A673 (cell line): ENCODE data around the gene PIAS1. TPM values are rescaled to one million over a fixed set of nuclear protein-coding genes. Genes with fewer than 3 reads are reported as not detected.

ENCODE experiments used
- BruUV-seq: library from RNA; stranded (reverse); fragments of 400-500 nt; replicated peaks from 2 replicates; lab custom pipeline; 2021; lab: Mats Ljungman, UMichigan
- CTCF ChIA-PET: fragments of 300-600 bp; sonication (Branson Sonifier 250); formaldehyde crosslinking; loops from one replicate; lab custom pipeline; 2022; ENCODE audit warnings: antibody characterized with exemption; lab: Charles Lee
- POLR2A ChIA-PET: fragments of 300-600 bp; sonication (Branson Sonifier 250); formaldehyde crosslinking; loops from one replicate; lab custom pipeline; 2022; ENCODE audit warnings: antibody characterized with exemption; ENCODE audit not compliant: low non-redundant PET; lab: Charles Lee
- DNase-seq: peaks from one replicate; pipeline ENCODE4 v3.0.0-alpha.2; 2015; ENCODE audit warnings: low spot score
- H3K27ac ChIP-seq: fragments of 200-600 bp; sonication (generic); 2 replicates; pipeline ENCODE4 v1.5.1; 2016; ENCODE audit warnings: mixed run types, low read depth, mild to moderate bottlenecking, mixed read lengths, antibody characterized with exemption, low read length; ENCODE audit not compliant: poor library complexity, severe bottlenecking
- H3K27me3 ChIP-seq: fragments of 200-600 bp; sonication (generic); replicated peaks from 2 replicates; pipeline ENCODE4 v1.6.1; 2017; ENCODE audit warnings: mixed run types, low read depth, mild to moderate bottlenecking, mixed read lengths, antibody characterized with exemption, low read length; ENCODE audit not compliant: insufficient read depth, poor library complexity
- H3K36me3 ChIP-seq: fragments of 200-600 bp; sonication (generic); 2 replicates; pipeline ENCODE4 v1.6.1; 2016; ENCODE audit warnings: mixed run types, mild to moderate bottlenecking, mixed read lengths, antibody characterized with exemption, low read length; ENCODE audit not compliant: insufficient read depth, poor library complexity, severe bottlenecking
- H3K4me1 ChIP-seq: fragments of 200-600 bp; sonication (generic); 2 replicates; pipeline ENCODE4 v1.6.1; 2017; ENCODE audit warnings: mixed run types, mild to moderate bottlenecking, mixed read lengths, antibody characterized with exemption, low read length; ENCODE audit not compliant: insufficient read depth, poor library complexity, severe bottlenecking
- H3K4me3 ChIP-seq: fragments of 200-600 bp; sonication (generic); 2 replicates; pipeline ENCODE4 v1.5.1; 2016; ENCODE audit warnings: low read depth, mixed run types, mild to moderate bottlenecking, mixed read lengths, low read length; ENCODE audit not compliant: poor library complexity, severe bottlenecking
- H3K9me3 ChIP-seq: fragments of 200-600 bp; sonication (generic); 2 replicates; pipeline ENCODE4 v1.6.1; 2016; ENCODE audit warnings: mixed run types, low read depth, mild to moderate bottlenecking, mixed read lengths, antibody characterized with exemption, low read length; ENCODE audit not compliant: poor library complexity, severe bottlenecking
- CTCF ChIP-seq: fragments of 300-800, 200-600 bp; sonication (generic); conservative IDR thresholded peaks from 2 replicates; pipeline ENCODE4 v1.5.1; 2017; ENCODE audit warnings: low read depth, mild to moderate bottlenecking, antibody characterized with exemption, low read length, moderate library complexity, mixed read lengths
- EZH2 ChIP-seq: fragments of 200-600 bp; sonication (generic); IDR thresholded peaks from 2 replicates; pipeline ENCODE4 v1.6.1; 2017; ENCODE audit warnings: borderline replicate concordance, low read depth, mild to moderate bottlenecking, mixed read lengths, antibody characterized with exemption, low read length; ENCODE audit not compliant: poor library complexity, severe bottlenecking
- intact Hi-C: fragments of 100-400 bp; cut with micrococcal nuclease; formaldehyde crosslinking; loops from one replicate; pipeline ENCODE4 v1.10.0; 2022; ENCODE audit not compliant: unreplicated experiment
- total RNA-seq: library from RNA; stranded (reverse); gene quantifications from 2 replicates; pipeline ENCODE4 v1.2.3, GENCODE V29; 2021

The PIAS1 gene
- total RNA-seq, 1 experiment from 2014 or later = 40.2 TPM

- intact Hi-C loops = no loop called here
These were observed 28.2 kb upstream of the PIAS1 start for GRCh38 chr15:68025835-68026424.

GRCh38 chr15:68027388-68027787, 26.7 kb upstream of the PIAS1 start:
- ChIA-PET CTCF (no interaction called here), POLR2A (no interaction called here)
- no peak overlapping the region for H3K4me3 ChIP-seq
- intact Hi-C loops = no loop called here
- no peaks in the 10 kb centered on the region for H3K4me1 ChIP-seq
- no peak overlapping the region for H3K27ac ChIP-seq
- H3K9me3 ChIP-seq = no peaks in the 10 kb centered on the region
- H3K36me3 ChIP-seq = no peaks in the 10 kb centered on the region
- no peak for TF ChIP-seq EZH2
- no peak for TF ChIP-seq CTCF
- DNase-seq = no peak
- no peaks in the 10 kb centered on the region for H3K27me3 ChIP-seq
- BruUV-seq = no TSS peak

More at GRCh38 chr15:68025835-68026424, 28.2 kb upstream of the PIAS1 start:
- no peaks in the 10 kb centered on the region for H3K27me3 ChIP-seq
- H3K4me3 ChIP-seq = no peak overlapping the region
- no peaks in the 10 kb centered on the region for H3K4me1 ChIP-seq
- TF ChIP-seq CTCF = no peak
- TF ChIP-seq EZH2 = no peak
- no peaks in the 10 kb centered on the region for H3K36me3 ChIP-seq
- BruUV-seq = no TSS peak
- H3K27ac ChIP-seq = no peak overlapping the region
- H3K9me3 ChIP-seq = no peaks in the 10 kb centered on the region
- CTCF ChIA-PET = no interaction called here
- no peak for DNase-seq
- POLR2A ChIA-PET = no interaction called here

GRCh38 chr15:68028137-68028887, 25.8 kb upstream of the PIAS1 start:
- H3K9me3 ChIP-seq = no peaks in the 10 kb centered on the region
- intact Hi-C loops = no loop called here
- POLR2A ChIA-PET = no interaction called here
- H3K4me3 ChIP-seq = no peak overlapping the region
- TF ChIP-seq EZH2 = no peak
- no peaks in the 10 kb centered on the region for H3K4me1 ChIP-seq
- H3K36me3 ChIP-seq = no peaks in the 10 kb centered on the region
- no TSS peak for BruUV-seq
- CTCF ChIA-PET = no interaction called here
- H3K27me3 ChIP-seq = no peaks in the 10 kb centered on the region
- H3K27ac ChIP-seq = no peak overlapping the region
- DNase-seq = no peak
